ENCODE results near the gene OCEL1. TPM values are rescaled to one million over a fixed set of nuclear protein-coding genes. Genes with fewer than 3 reads are reported as not detected.
A peak's percentile ranks its signal among the peaks of the same experiment; 100 is the strongest.

The OCEL1 gene
- total and polyA plus RNA-seq, 8 donors = 9.7 to 38.0 (median 12.7) TPM

- no peak for TF ChIP-seq CTCF (IDR thresholded peaks at IDR 0.05)
- no peak overlapping the region for H3K27ac ChIP-seq
- no peak overlapping the region for H3K4me3 ChIP-seq
- intact Hi-C loops (cut with DNase I) = no loop called here
- peaks cover 19 to 38% of the 10 kb centered on the region in 2 donors for H3K4me1 ChIP-seq
- no peaks in the 10 kb centered on the region for H3K27me3 ChIP-seq
- H3K9me3 ChIP-seq = no peaks in the 10 kb centered on the region
- ATAC-seq = no peak
- peaks cover 0 to 18% of the 10 kb centered on the region in 2 donors for H3K36me3 ChIP-seq
- no peak for DNase-seq
These were observed 12.0 kb downstream of the OCEL1 start for GRCh38 chr19:17237747-17238706.

DNA sequence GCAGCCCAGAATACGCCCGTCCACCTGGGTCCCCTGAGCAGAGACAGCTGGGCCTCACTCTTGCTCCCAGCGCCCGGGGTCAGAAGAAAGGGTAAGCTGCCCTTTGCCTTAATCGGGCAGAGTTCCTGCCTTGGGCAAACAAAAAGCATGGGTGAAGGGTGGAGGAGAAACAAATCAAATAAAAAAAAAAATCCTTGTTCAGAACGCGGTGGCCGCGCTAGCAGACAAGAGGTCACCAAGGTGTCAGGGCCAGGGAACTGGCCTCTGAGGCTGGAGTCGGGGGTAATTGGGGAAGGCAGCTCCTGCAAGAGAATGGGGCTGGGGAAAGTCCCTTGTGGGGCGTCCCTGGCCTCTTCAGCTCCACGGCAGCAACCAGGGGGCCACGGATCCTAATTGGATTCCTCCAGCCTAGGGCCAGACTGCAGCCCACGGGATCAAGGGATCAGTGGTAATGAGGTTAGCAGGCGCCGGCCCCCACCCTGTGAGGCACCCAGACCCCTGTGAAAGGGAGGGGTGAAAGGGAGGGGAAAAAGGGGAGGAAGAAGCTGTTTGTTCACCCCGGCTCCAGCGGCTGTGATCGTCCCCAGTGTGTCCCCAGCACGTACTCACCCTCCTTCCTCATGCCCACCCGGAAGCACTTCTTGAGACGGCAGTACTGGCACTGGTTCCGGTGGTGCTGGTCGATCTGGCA lies 14.2 kb downstream of the OCEL1 start:
- ATAC-seq = peak; percentile 2
- TF ChIP-seq CTCF (IDR thresholded peaks at IDR 0.05) = no peak
- intact Hi-C loops (cut with DNase I) = no loop called here
- peaks cover 12 to 37% of the 10 kb centered on the region in 2 donors for H3K4me1 ChIP-seq
- H3K27me3 ChIP-seq = peaks cover 0 to 10% of the 10 kb centered on the region in 2 donors
- peaks cover 0 to 11% of the 10 kb centered on the region in 2 donors for H3K36me3 ChIP-seq
- DNase-seq = no peak
- peak overlapping the region in 1 of 2 donors; percentile 13 for H3K27ac ChIP-seq
- H3K4me3 ChIP-seq = no peak overlapping the region
- no peaks in the 10 kb centered on the region for H3K9me3 ChIP-seq

- H3K4me1 ChIP-seq = peaks cover 9 to 31% of the 10 kb centered on the region in 2 donors
- ATAC-seq (no peak), DNase-seq (no peak)
- H3K27me3 ChIP-seq = peaks cover 0 to 10% of the 10 kb centered on the region in 2 donors
- H3K4me3 ChIP-seq = no peak overlapping the region
- no peak for TF ChIP-seq CTCF (IDR thresholded peaks at IDR 0.05)
- peaks cover 0 to 11% of the 10 kb centered on the region in 2 donors for H3K36me3 ChIP-seq
- no peak overlapping the region for H3K27ac ChIP-seq
- intact Hi-C loops (cut with DNase I) = no loop called here
- H3K9me3 ChIP-seq = no peaks in the 10 kb centered on the region
These were observed 14.9 kb downstream of the OCEL1 start for GRCh38 chr19:17240826-17241399.

- TF ChIP-seq CTCF (IDR thresholded peaks at IDR 0.05) = no peak
- no peak for DNase-seq
- peak overlapping the region in 1 of 2 donors; percentile 72 for H3K4me3 ChIP-seq
- intact Hi-C loops (cut with DNase I) = no loop called here
- peaks cover 0 to 11% of the 10 kb centered on the region in 2 donors for H3K36me3 ChIP-seq
- peak overlapping the region in 1 of 2 donors; percentile 70 for H3K27ac ChIP-seq
- peaks cover 15 to 34% of the 10 kb centered on the region in 2 donors for H3K4me1 ChIP-seq
- no peak for ATAC-seq
- H3K27me3 ChIP-seq = peaks cover 0 to 17% of the 10 kb centered on the region in 2 donors
- H3K9me3 ChIP-seq = no peaks in the 10 kb centered on the region
These were observed 16.6 kb downstream of the OCEL1 start for GRCh38 chr19:17242431-17243208.

All from left lung (tissue), 10 donors.